ENCODE measurements around the gene HOXC4. TPM values are rescaled to one million over a fixed set of nuclear protein-coding genes. Genes with fewer than 3 reads are reported as not detected.

The HOXC4 gene
- total and polyA plus RNA-seq, 2 of the 4 experiments (the other 2 are of a cell fraction), result under 0.01 to 0.26 TPM

DNA sequence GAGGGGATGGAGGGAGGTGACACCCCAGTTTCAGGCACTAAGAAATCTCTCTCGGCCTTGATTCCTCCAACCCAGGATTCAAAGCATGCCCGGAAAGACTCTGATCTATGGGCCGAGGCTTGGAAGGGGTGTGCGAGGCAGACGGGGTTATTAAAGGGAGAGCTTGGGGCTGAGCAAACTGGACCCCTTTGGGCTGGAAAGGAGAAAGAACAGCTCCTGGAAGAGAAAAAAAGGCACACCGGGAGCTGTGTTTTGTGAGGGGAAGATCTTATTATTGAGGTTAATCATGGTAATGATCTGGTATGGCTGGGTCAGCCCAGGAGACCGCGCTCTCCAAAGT is 5.7 kb upstream of the HOXC4 start:
- Histone ChIP-seq H3K56ac (ENCODE audit: extremely low read depth, insufficient read depth, low read length) (no peak overlapping the region), H3K4me1 (ENCODE audit: control insufficient read depth, insufficient read depth, low read length) (no peaks in the 10 kb centered on the region), H2BK20ac (ENCODE audit: low read depth, low read length) (no peak overlapping the region), H3K4ac (ENCODE audit: low read depth, low read length) (no peak overlapping the region), H2AFZ (replicated peaks; ENCODE audit: low read length, poor library complexity) (no peak overlapping the region), H4K8ac (ENCODE audit: low read depth in 2 of 2, low read length in 2 of 2) (no peak overlapping the region), H3K18ac (ENCODE audit: low read depth, low read length) (no peak overlapping the region), H4K91ac (ENCODE audit: insufficient read depth, low read depth, low read length) (no peak overlapping the region), H3K27me3 (ENCODE audit: control insufficient read depth, insufficient read depth, low read length) (peaks cover 77% of the 10 kb centered on the region), H2AK5ac (ENCODE audit: low read depth, low read length) (no peak overlapping the region), H3K36me3 (ENCODE audit: control insufficient read depth, insufficient read depth, low read length) (no peaks in the 10 kb centered on the region), H2AK9ac (replicated peaks; ENCODE audit: low read depth, low read length, poor library complexity) (no peak overlapping the region), H3K9me1 (ENCODE audit: insufficient read depth, low read length) (no peaks in the 10 kb centered on the region), H4K20me1 (ENCODE audit: insufficient read depth, low read length) (no peaks in the 10 kb centered on the region), H3K27ac (ENCODE audit: insufficient read depth, low read length) (no peak overlapping the region), H2BK15ac (ENCODE audit: low read depth, low read length) (no peak overlapping the region), H3K23ac (ENCODE audit: low read depth, low read length) (no peak overlapping the region), H3K4me2 (ENCODE audit: low read depth, low read length) (no peak overlapping the region), H3K14ac (replicated peaks; ENCODE audit: low read depth, low read length) (no peak overlapping the region), H4K5ac (ENCODE audit: low read depth, low read length) (no peak overlapping the region), H3K4me3 (ENCODE audit: insufficient read depth, low read depth, low read length) (no peak overlapping the region), H3K9me3 (ENCODE audit: control insufficient read depth, insufficient read depth, low read length) (no peaks in the 10 kb centered on the region), H3K79me1 (ENCODE audit: low read depth in 1 of 2, low read length in 2 of 2) (no peaks in the 10 kb centered on the region), H3K9ac (ENCODE audit: low read depth, low read length) (no peak overlapping the region), H2BK120ac (ENCODE audit: low read depth, low read length) (no peak overlapping the region), H2BK5ac (ENCODE audit: low read depth, low read length, poor library complexity, severe bottlenecking) (no peak overlapping the region)
- BruUV-seq (replicated peaks), result no TSS peak
- intact Hi-C loops (cut with micrococcal nuclease), result no loop called here
- 82% methylated on average over 2 of the region's 8 CpGs; no CpG with 5 or more reads in 1 of the 2 experiments for WGBS, 2 experiments (ENCODE audit: extremely low coverage in 2 of 2, insufficient read length in 1 of 2)
- in situ Hi-C loops (cut with MboI; ENCODE audit: low sequenced_read_pairs), result no loop called here
- ChIA-PET POLR2A (ENCODE audit: unreplicated experiment) (no interaction called here), CTCF (no interaction called here)
- TF ChIP-seq NFE2L2 (IDR thresholded peaks at IDR 0.05; ENCODE audit: low read depth, low read length) (no peak), RCOR1 (IDR thresholded peaks at IDR 0.05; ENCODE audit: insufficient replicate concordance, low read length) (no peak), BHLHE40 (IDR thresholded peaks at IDR 0.05; ENCODE audit: low read depth, low read length) (no peak)
- dilution Hi-C loops (cut with HindIII; ENCODE audit: low sequenced_read_pairs, unreplicated experiment), result no loop called here
- no peak for ATAC-seq (ENCODE audit: low read depth)
- DNase-seq, result no peak
